HFF-Myc (cell line): Measurements from ENCODE around the gene ZNRD2.
"Not testable (repeated sequence)": the region's sequence is repeated elsewhere in the genome, so short reads cannot be mapped to it uniquely, and the experiment has no call there.

ENCODE experiments used
- DNase-seq: peaks from one replicate; pipeline ENCODE4 v3.0.0-alpha.2; 2011; ENCODE audit warnings: low read depth; ENCODE audit errors: extremely low read depth
- H3K4me3 ChIP-seq: replicated peaks from 2 replicates; pipeline ENCODE4 v1.5.1; 2011; ENCODE audit warnings: low read depth, mild to moderate bottlenecking, control low read depth, low read length
- CTCF ChIP-seq: IDR thresholded peaks from 2 replicates; pipeline ENCODE4 v1.5.1; 2012; ENCODE audit warnings: mild to moderate bottlenecking, low read depth, low read length, control low read depth; ENCODE audit errors: missing control alignments

Gene ZNRD2

GRCh38 chr11:65569973-65570918, at the start of gene ZNRD2:
Gene ZNRD2, plus strand, starts transcription at chr11:65570477. Its CDS starts 15 bp downstream, at chr11:65570492.
- peak; percentile 95 for DNase-seq
- H3K4me3 ChIP-seq = peak within 1 kb of the TSS; percentile 85
- peak; percentile 52 for TF ChIP-seq CTCF

- not testable (repeated sequence) for H3K4me3 ChIP-seq, DNase-seq
These were observed 48.3 kb upstream of the ZNRD2 start for GRCh38 chr11:65521777-65522521.

- not testable (repeated sequence) for DNase-seq, H3K4me3 ChIP-seq
These were observed 47.3 kb upstream of the ZNRD2 start for GRCh38 chr11:65522718-65523630.

- DNase-seq, H3K4me3 ChIP-seq: not testable (repeated sequence)
These were observed 46.7 kb upstream of the ZNRD2 start for GRCh38 chr11:65523631-65523968.

GRCh38 chr11:65524014-65524740, 46.1 kb upstream of the ZNRD2 start:
- no peak for DNase-seq
- H3K4me3 ChIP-seq = peak overlapping the region; percentile 25
- TF ChIP-seq CTCF = no peak

GRCh38 chr11:65524741-65525545, 45.3 kb upstream of the ZNRD2 start, which contains the start of gene SCYL1:
Gene SCYL1, plus strand, starts transcription at chr11:65525083. Its CDS starts 71 bp downstream, at chr11:65525154.
- H3K4me3 ChIP-seq = peak within 1 kb of the TSS; percentile 76
- DNase-seq = peak; percentile 12
- TF ChIP-seq CTCF = no peak
